Loucy (cell line): Measurements from ENCODE around the gene GKN2.

ENCODE experiments used
- H2AFZ ChIP-seq: fragments of 200-600 bp; sonication (generic); 2 replicates; pipeline ENCODE4 v1.6.0; 2016; ENCODE audit warnings: antibody characterized with exemption, mild to moderate bottlenecking, low read length, moderate library complexity
- H3F3A ChIP-seq: fragments of 200-600 bp; 2 replicates; pipeline ENCODE4 v1.6.0; 2016; ENCODE audit warnings: antibody characterized with exemption, low read depth, mild to moderate bottlenecking
- H3K27me3 ChIP-seq: fragments of 200-600 bp; sonication (generic); 2 replicates; pipeline ENCODE4 v1.6.1; 2014; ENCODE audit warnings: low read length, mild to moderate bottlenecking; ENCODE audit not compliant: insufficient read depth, poor library complexity, severe bottlenecking
- H3K36me3 ChIP-seq: fragments of 200-600 bp; sonication (generic); 2 replicates; pipeline ENCODE4 v1.6.1; 2016; ENCODE audit warnings: low read length; ENCODE audit not compliant: insufficient read depth
- H3K4me1 ChIP-seq: fragments of 200-600 bp; sonication (generic); 2 replicates; pipeline ENCODE4 v1.5.1; 2014; ENCODE audit warnings: low read length, mild to moderate bottlenecking; ENCODE audit not compliant: insufficient read depth, poor library complexity, severe bottlenecking
- H3K4me2 ChIP-seq: fragments of 200-600 bp; sonication (generic); 2 replicates; pipeline ENCODE4 v1.6.0; 2014; ENCODE audit warnings: antibody characterized with exemption, low read length, low read depth, mild to moderate bottlenecking; ENCODE audit not compliant: poor library complexity, severe bottlenecking
- H3K4me3 ChIP-seq: fragments of 200-600 bp; sonication (generic); 2 replicates; pipeline ENCODE4 v1.5.1; 2014; ENCODE audit warnings: low read length, mild to moderate bottlenecking, mixed read lengths; ENCODE audit not compliant: poor library complexity, severe bottlenecking
- H3K79me2 ChIP-seq: fragments of 200-600 bp; sonication (generic); 2 replicates; pipeline ENCODE4 v1.6.1; 2014; ENCODE audit warnings: low read length; ENCODE audit not compliant: insufficient read depth
- H3K9ac ChIP-seq: fragments of 200-600 bp; sonication (generic); 2 replicates; pipeline ENCODE4 v1.6.0; 2014; ENCODE audit warnings: mild to moderate bottlenecking, low read depth, low read length, moderate library complexity; ENCODE audit not compliant: poor library complexity, severe bottlenecking
- H3K9me2 ChIP-seq: fragments of 200-600 bp; sonication (generic); replicated peaks from 2 replicates; pipeline ENCODE4 v1.6.1; 2016; ENCODE audit warnings: low read depth, low read length, mixed read lengths
- H3K9me3 ChIP-seq: fragments of 200-600 bp; sonication (generic); 2 replicates; pipeline ENCODE4 v1.6.1; 2014; ENCODE audit warnings: mild to moderate bottlenecking, antibody characterized with exemption, low read length, low read depth; ENCODE audit not compliant: insufficient read depth
- H4K20me1 ChIP-seq: fragments of 200-600 bp; sonication (generic); 2 replicates; pipeline ENCODE4 v1.6.0; 2014; ENCODE audit warnings: antibody characterized with exemption, low read length, mild to moderate bottlenecking; ENCODE audit not compliant: insufficient read depth, poor library complexity, severe bottlenecking
- EZH2phosphoT487 ChIP-seq: fragments of 200-600 bp; IDR thresholded peaks from 2 replicates; pipeline ENCODE4 v1.6.1; 2018; ENCODE audit warnings: antibody characterized with exemption, mild to moderate bottlenecking, moderate library complexity, borderline replicate concordance
- TF ChIP-seq, protein P1 (sequence below): fragments of 200-600 bp; sonication (generic); conservative IDR thresholded peaks from 2 replicates; pipeline ENCODE4 v1.5.1; 2014; ENCODE audit warnings: mild to moderate bottlenecking, antibody characterized with exemption, low read length

GKN2 gene

DNA sequence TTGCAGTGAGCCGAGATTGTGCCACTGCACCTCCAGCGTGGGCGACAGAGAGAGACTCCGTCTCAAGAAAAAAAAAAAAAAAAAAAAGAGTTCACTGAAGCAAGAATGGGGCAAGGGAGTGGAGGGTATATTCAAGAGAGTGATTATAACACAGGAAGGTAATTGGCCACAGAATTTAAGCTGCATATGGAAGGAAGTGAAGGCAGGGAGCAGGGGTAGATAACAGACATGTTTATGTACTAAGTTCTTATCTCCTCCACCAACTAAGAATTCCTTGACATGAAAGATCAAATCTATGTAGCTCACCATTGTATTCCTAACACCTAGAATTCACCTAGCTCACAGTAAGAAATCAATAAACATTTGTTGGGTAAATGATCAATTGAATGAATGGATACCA lies 37.3 kb downstream of the GKN2 start:
- no peak for TF ChIP-seq EZH2phosphoT487
- TF ChIP-seq, protein P1, sequence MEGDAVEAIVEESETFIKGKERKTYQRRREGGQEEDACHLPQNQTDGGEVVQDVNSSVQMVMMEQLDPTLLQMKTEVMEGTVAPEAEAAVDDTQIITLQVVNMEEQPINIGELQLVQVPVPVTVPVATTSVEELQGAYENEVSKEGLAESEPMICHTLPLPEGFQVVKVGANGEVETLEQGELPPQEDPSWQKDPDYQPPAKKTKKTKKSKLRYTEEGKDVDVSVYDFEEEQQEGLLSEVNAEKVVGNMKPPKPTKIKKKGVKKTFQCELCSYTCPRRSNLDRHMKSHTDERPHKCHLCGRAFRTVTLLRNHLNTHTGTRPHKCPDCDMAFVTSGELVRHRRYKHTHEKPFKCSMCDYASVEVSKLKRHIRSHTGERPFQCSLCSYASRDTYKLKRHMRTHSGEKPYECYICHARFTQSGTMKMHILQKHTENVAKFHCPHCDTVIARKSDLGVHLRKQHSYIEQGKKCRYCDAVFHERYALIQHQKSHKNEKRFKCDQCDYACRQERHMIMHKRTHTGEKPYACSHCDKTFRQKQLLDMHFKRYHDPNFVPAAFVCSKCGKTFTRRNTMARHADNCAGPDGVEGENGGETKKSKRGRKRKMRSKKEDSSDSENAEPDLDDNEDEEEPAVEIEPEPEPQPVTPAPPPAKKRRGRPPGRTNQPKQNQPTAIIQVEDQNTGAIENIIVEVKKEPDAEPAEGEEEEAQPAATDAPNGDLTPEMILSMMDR, result no peak
- H3K4me1 ChIP-seq, result peaks cover 57% of the 10 kb centered on the region
- H2AFZ ChIP-seq, result no peak overlapping the region

GRCh38 chr2:68913359-68913758 lies 39.3 kb downstream of the GKN2 start:
- Histone ChIP-seq H2AFZ (no peak overlapping the region), H3K27me3 (no peaks in the 10 kb centered on the region), H3K4me1 (peaks cover 72% of the 10 kb centered on the region), H3K9ac (peak overlapping the region; percentile 54), H3F3A (no peaks in the 10 kb centered on the region), H3K79me2 (no peaks in the 10 kb centered on the region), H3K4me3 (no peak overlapping the region), H3K9me3 (no peaks in the 10 kb centered on the region), H4K20me1 (no peaks in the 10 kb centered on the region), H3K4me2 (peak overlapping the region; percentile 36), H3K36me3 (no peaks in the 10 kb centered on the region), H3K9me2 (no peaks in the 10 kb centered on the region)
- no peak for TF ChIP-seq EZH2phosphoT487
- TF ChIP-seq, protein P1, result no peak

More for the DNA sequence above, 37.3 kb downstream of the GKN2 start:
- Histone ChIP-seq H3F3A (no peaks in the 10 kb centered on the region), H4K20me1 (no peaks in the 10 kb centered on the region), H3K36me3 (no peaks in the 10 kb centered on the region), H3K4me3 (no peak overlapping the region), H3K79me2 (no peaks in the 10 kb centered on the region), H3K9me3 (no peaks in the 10 kb centered on the region), H3K4me2 (peak overlapping the region; percentile 25), H3K27me3 (no peaks in the 10 kb centered on the region), H3K9me2 (no peaks in the 10 kb centered on the region), H3K9ac (peak overlapping the region; percentile 46)

GRCh38 chr2:68912732-68913131 lies 40.0 kb downstream of the GKN2 start:
- no peaks in the 10 kb centered on the region for H3K9me2 ChIP-seq

More at GRCh38 chr2:68912732-68913131, 40.0 kb downstream of the GKN2 start:
- no peak overlapping the region for H2AFZ ChIP-seq
- peak overlapping the region; percentile 36 for H3K4me2 ChIP-seq
- peaks cover 78% of the 10 kb centered on the region for H3K4me1 ChIP-seq
- no peak for TF ChIP-seq EZH2phosphoT487
- TF ChIP-seq, protein P1, result no peak; the same call in 1 of the 2 replicates
- H3K9me3 ChIP-seq, result no peaks in the 10 kb centered on the region
- H3F3A ChIP-seq, result no peaks in the 10 kb centered on the region
- peak overlapping the region; percentile 54 for H3K9ac ChIP-seq
- H3K79me2 ChIP-seq, result no peaks in the 10 kb centered on the region
- H3K36me3 ChIP-seq, result no peaks in the 10 kb centered on the region
- H3K4me3 ChIP-seq, result no peak overlapping the region
- H3K27me3 ChIP-seq, result no peaks in the 10 kb centered on the region
- H4K20me1 ChIP-seq, result no peaks in the 10 kb centered on the region
